ENCODE results near the gene NUDT4. TPM values are rescaled to one million over a fixed set of nuclear protein-coding genes. Genes with fewer than 3 reads are reported as not detected.
A peak's percentile ranks its signal among the peaks of the same experiment; 100 is the strongest.

Gene NUDT4
- polyA plus RNA-seq, 1 of the 3 experiments (the other 2 are of a cell fraction), result 19.8 TPM

DNA sequence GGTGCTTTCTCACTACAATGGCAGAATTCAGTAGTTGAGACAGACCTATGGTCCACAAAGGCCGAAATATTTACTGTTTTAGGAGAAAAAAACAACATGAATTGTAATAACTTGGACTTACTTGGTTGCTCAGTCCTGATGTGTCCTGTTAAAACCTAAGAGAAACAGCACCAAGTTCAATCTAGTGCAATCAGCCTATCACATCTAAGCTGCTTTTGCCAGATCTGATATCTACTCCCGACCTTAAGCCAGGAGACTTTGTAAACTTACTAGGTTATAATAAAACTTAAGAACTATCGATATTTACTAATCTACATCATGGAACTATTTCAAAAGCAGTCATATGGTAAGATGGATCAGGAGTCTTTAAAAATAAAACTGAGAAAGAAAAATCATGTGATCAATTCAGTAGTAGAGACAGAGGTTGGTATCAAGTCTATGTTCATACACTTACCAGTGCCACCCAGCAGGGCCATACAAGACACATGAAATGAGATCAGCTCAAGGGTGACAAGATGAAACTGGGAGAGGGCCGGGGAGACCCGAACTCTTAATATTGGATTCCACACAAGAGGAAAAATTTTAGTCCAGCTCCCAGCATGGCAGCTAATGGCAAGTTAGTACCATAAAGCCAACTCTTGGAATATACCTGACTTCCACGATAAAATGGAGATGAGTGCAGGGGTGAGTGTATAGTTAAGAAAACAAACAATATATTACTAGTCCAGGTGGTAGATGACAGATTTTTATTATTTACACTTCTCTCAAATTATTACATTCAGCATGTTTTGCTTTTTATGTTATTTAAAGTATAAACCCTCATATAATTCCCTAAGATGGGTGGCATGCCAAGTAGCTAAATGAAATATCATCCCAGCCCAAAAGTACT, 27.5 kb downstream of the NUDT4 start:
- H3F3A ChIP-seq (replicated peaks; ENCODE audit: insufficient read depth), result peaks cover 64% of the 10 kb centered on the region
- H3K4me2 ChIP-seq, result no peak overlapping the region
- no peak for DNase-seq
- no peaks in the 10 kb centered on the region for H3K9me3 ChIP-seq
- no peaks in the 10 kb centered on the region for H3K9me2 ChIP-seq
- peaks cover 53 to 60% of the 10 kb centered on the region in 2 experiments for H3K36me3 ChIP-seq (replicated peaks in 1 of 2; ENCODE audit: control insufficient read depth in 1 of 2, insufficient read depth in 2 of 2, low read length in 1 of 2)
- H3K27ac ChIP-seq (ENCODE audit: low read depth in 2 of 2, low read length in 1 of 2), result peak overlapping the region; percentile 23 to 43; a peak in 3 of 4 replicates
- H3K79me2 ChIP-seq (ENCODE audit: insufficient read depth), result peaks cover 22% of the 10 kb centered on the region
- H3K4me1 ChIP-seq (ENCODE audit: control insufficient read depth in 1 of 2, insufficient read depth in 2 of 2, low read depth in 1 of 2, low read length in 1 of 2), result peaks cover 0 to 20% of the 10 kb centered on the region in 2 experiments; a peak in 3 of 4 replicates
- 92% methylated on average over 6 of the region's 6 CpGs for WGBS (ENCODE audit: low lambda C conversion rate)
- no peak for TF ChIP-seq RFX5 (IDR thresholded peaks at IDR 0.05; ENCODE audit: low read length)
- no peak for TF ChIP-seq TEAD4 (IDR thresholded peaks at IDR 0.05; ENCODE audit: borderline replicate concordance, insufficient read depth)
- TF ChIP-seq GATA2 (CRISPR knock-in tag; IDR thresholded peaks at IDR 0.05), result no peak
- no peak overlapping the region for H2AFZ ChIP-seq (ENCODE audit: low read depth)
- ChIA-PET POLR2A (interaction anchor here (0.9 kb wide), 1 partner anchor 17 kb away, joined by 3 read pairs; no protein-coding TSS in a partner anchor), CTCF (interaction anchor here (0.7 to 4.5 kb wide), 7 partner anchors 8 to 1471 kb away, joined by 3 to 21 read pairs (median 5); no protein-coding TSS in a partner anchor)
- peaks cover 11% of the 10 kb centered on the region for H4K20me1 ChIP-seq (ENCODE audit: insufficient read depth)
- H3K4me3 ChIP-seq (ENCODE audit: low read depth in 2 of 2, low read length in 1 of 2), result no peak overlapping the region
- H3K9ac ChIP-seq, result no peak overlapping the region
- no peaks in the 10 kb centered on the region for H3K27me3 ChIP-seq (ENCODE audit: insufficient read depth)

- H3K36me3 ChIP-seq (replicated peaks in 1 of 2; ENCODE audit: control insufficient read depth in 1 of 2, insufficient read depth in 2 of 2, low read length in 1 of 2), result peaks cover 61 to 66% of the 10 kb centered on the region in 2 experiments
- H3K9me2 ChIP-seq, result no peaks in the 10 kb centered on the region
- peaks cover 2 to 24% of the 10 kb centered on the region in 2 experiments; a peak in 3 of 4 replicates for H3K4me1 ChIP-seq (ENCODE audit: control insufficient read depth in 1 of 2, insufficient read depth in 2 of 2, low read depth in 1 of 2, low read length in 1 of 2)
- no peaks in the 10 kb centered on the region for H3K9me3 ChIP-seq
- H4K20me1 ChIP-seq (ENCODE audit: insufficient read depth), result peaks cover 28% of the 10 kb centered on the region
- POLR2A ChIA-PET, result no interaction called here
- peak overlapping the region; percentile 15 to 60; a peak in 3 of 4 replicates for H3K27ac ChIP-seq (ENCODE audit: low read depth in 2 of 2, low read length in 1 of 2)
- DNase-seq, result no peak
- H3K9ac ChIP-seq, result no peak overlapping the region
- H3K27me3 ChIP-seq (ENCODE audit: insufficient read depth), result no peaks in the 10 kb centered on the region
- TF ChIP-seq CHD2 (IDR thresholded peaks at IDR 0.05; ENCODE audit: low read length, partially characterized antibody), result no peak
- no peak for TF ChIP-seq RAD21 (IDR thresholded peaks at IDR 0.05; ENCODE audit: low read length)
- no peak for TF ChIP-seq FOSL2 (IDR thresholded peaks at IDR 0.05; ENCODE audit: borderline replicate concordance, low read depth)
- TF ChIP-seq MAX (IDR thresholded peaks at IDR 0.05; ENCODE audit: low read depth), result no peak
- TF ChIP-seq CTCF (IDR thresholded peaks at IDR 0.05), result no peak
- TF ChIP-seq NRF1 (IDR thresholded peaks at IDR 0.05; ENCODE audit: low read depth, low read length), result no peak
- no peak for TF ChIP-seq FOXM1 (IDR thresholded peaks at IDR 0.05; ENCODE audit: low read depth)
- no peak overlapping the region for H3K4me2 ChIP-seq
- H2AFZ ChIP-seq (ENCODE audit: low read depth), result no peak overlapping the region
- no peak overlapping the region for H3K4me3 ChIP-seq (ENCODE audit: low read depth in 2 of 2, low read length in 1 of 2)
- 94% methylated on average over 6 of the region's 6 CpGs for WGBS (ENCODE audit: low lambda C conversion rate)
- peaks cover 78% of the 10 kb centered on the region for H3F3A ChIP-seq (replicated peaks; ENCODE audit: insufficient read depth)
- CTCF ChIA-PET, result interaction anchor here (1.1 to 4.2 kb wide), 5 partner anchors 10 to 694 kb away, joined by 4 to 31 read pairs (median 12); no protein-coding TSS in a partner anchor
- H3K79me2 ChIP-seq (ENCODE audit: insufficient read depth), result peaks cover 42% of the 10 kb centered on the region
Measured at GRCh38 chr12:93407054-93407962, 29.6 kb downstream of the NUDT4 start.

All from SK-N-SH (cell line).